Measurements from ENCODE around the gene HIP1R. TPM values are rescaled to one million over a fixed set of nuclear protein-coding genes. Genes with fewer than 3 reads are reported as not detected.

HIP1R gene
- total RNA-seq, 4 donors from 2014 or later: 50.2 to 92.7 (median 56.2) TPM

- H3K4me1 ChIP-seq: peaks cover 41 to 64% of the 10 kb centered on the region in 2 donors
- no peak overlapping the region for H3K4me3 ChIP-seq (replicated peaks in 1 of 3)
- H3K36me3 ChIP-seq: peaks cover 0 to 3% of the 10 kb centered on the region in 2 donors
- intact Hi-C loops (cut with DNase I): no loop called here
- 45 to 69% methylated on average over 18 to 21 of the region's 26 CpGs for WGBS, 2 donors
- no peaks in the 10 kb centered on the region for H3K27me3 ChIP-seq
- TF ChIP-seq CTCF (IDR thresholded peaks at IDR 0.05) (no peak), POLR2A (IDR thresholded peaks at IDR 0.05) (peak in 1 of 2 donors; percentile 42)
- H3K9me3 ChIP-seq: no peaks in the 10 kb centered on the region
- DNase-seq: peak; percentile 90 to 92
- peak overlapping the region; percentile 49 to 75 (median 56) for H3K27ac ChIP-seq
Observed at GRCh38 chr12:122849352-122850047, 14.2 kb downstream of the HIP1R start.

GRCh38 chr12:122850048-122850445, 14.8 kb downstream of the HIP1R start:
- peaks cover 0 to 3% of the 10 kb centered on the region in 2 donors for H3K36me3 ChIP-seq
- TF ChIP-seq POLR2A (IDR thresholded peaks at IDR 0.05): no peak
- TF ChIP-seq CTCF (IDR thresholded peaks at IDR 0.05): no peak
- DNase-seq: peak in 1 of 2 donors; percentile 2
- peak overlapping the region; percentile 13 to 75 (median 56) for H3K27ac ChIP-seq
- H3K4me1 ChIP-seq: peaks cover 36 to 59% of the 10 kb centered on the region in 2 donors
- intact Hi-C loops (cut with DNase I): no loop called here
- H3K9me3 ChIP-seq: no peaks in the 10 kb centered on the region
- no peak overlapping the region for H3K4me3 ChIP-seq (replicated peaks in 1 of 3)
- no peaks in the 10 kb centered on the region for H3K27me3 ChIP-seq
- 93 to 97% methylated on average over 6 to 8 of the region's 14 CpGs for WGBS, 2 donors

- peak overlapping the region; percentile 81 to 88 (median 88) for H3K27ac ChIP-seq
- no peaks in the 10 kb centered on the region for H3K27me3 ChIP-seq
- TF ChIP-seq CTCF (IDR thresholded peaks at IDR 0.05) (no peak), POLR2A (IDR thresholded peaks at IDR 0.05) (no peak)
- H3K9me3 ChIP-seq: no peaks in the 10 kb centered on the region
- H3K4me3 ChIP-seq (replicated peaks in 1 of 3): no peak overlapping the region
- intact Hi-C loops (cut with DNase I): no loop called here
- H3K4me1 ChIP-seq: peaks cover 32 to 51% of the 10 kb centered on the region in 2 donors
- H3K36me3 ChIP-seq: peaks cover 0 to 4% of the 10 kb centered on the region in 2 donors
- peak in 1 of 2 donors; percentile 5 for DNase-seq
- 88 to 90% methylated on average over 22 of the region's 27 CpGs for WGBS, 2 donors
Observed at GRCh38 chr12:122850695-122851350, 15.6 kb downstream of the HIP1R start.

- no peaks in the 10 kb centered on the region for H3K9me3 ChIP-seq
Observed at GRCh38 chr12:122851820-122852219, 16.6 kb downstream of the HIP1R start.

More at GRCh38 chr12:122851820-122852219, 16.6 kb downstream of the HIP1R start:
- intact Hi-C loops (cut with DNase I): no loop called here
- H3K27me3 ChIP-seq: no peaks in the 10 kb centered on the region
- H3K36me3 ChIP-seq: peaks cover 0 to 12% of the 10 kb centered on the region in 2 donors
- peaks cover 32 to 46% of the 10 kb centered on the region in 2 donors for H3K4me1 ChIP-seq
- H3K4me3 ChIP-seq (replicated peaks in 1 of 3): no peak overlapping the region
- DNase-seq: peak; percentile 85
- H3K27ac ChIP-seq: peak overlapping the region; percentile 81 to 88 (median 88)
- peak in 1 of 2 donors; percentile 36 for TF ChIP-seq POLR2A (IDR thresholded peaks at IDR 0.05)
- TF ChIP-seq CTCF (IDR thresholded peaks at IDR 0.05): no peak
- 35 to 36% methylated on average over 5 of the region's 5 CpGs for WGBS, 2 donors

All from thyroid gland (tissue), 4 donors.